ENCODE data around the gene ANKLE2.

Gene ANKLE2

DNA sequence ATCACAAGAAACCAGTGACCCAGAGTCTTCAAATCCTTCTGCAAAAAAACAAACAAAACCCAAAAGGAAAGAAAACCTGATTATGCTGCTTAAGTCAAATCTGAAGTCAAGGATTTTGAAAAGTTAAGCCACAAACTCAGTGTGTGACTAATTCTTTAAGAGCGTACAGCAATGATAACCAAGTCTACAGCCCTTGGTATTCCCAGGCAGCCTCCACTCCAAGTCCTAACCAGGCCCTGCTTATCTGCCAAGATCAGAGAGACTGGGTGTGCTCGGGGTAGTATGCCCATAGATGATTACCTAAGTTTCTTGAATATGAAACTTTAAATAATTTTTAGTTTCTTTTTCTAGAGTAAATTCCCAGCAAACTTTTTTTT is 37.9 kb downstream of the ANKLE2 start:
- H3K27me3 ChIP-seq (ENCODE audit: control insufficient read depth in 1 of 2, insufficient read depth in 2 of 2, low read length in 2 of 2) = no peaks in the 10 kb centered on the region
- peaks cover 45 to 84% of the 10 kb centered on the region in 2 donors for H3K36me3 ChIP-seq (ENCODE audit: control insufficient read depth in 1 of 2, insufficient read depth in 2 of 2, low read length in 2 of 2)
- no peaks in the 10 kb centered on the region for H3K9me3 ChIP-seq (ENCODE audit: control insufficient read depth in 1 of 2, low read length in 2 of 2)
- H3K9ac ChIP-seq (ENCODE audit: low read depth in 1 of 2, low read length in 2 of 2) = no peak overlapping the region
- H3K4me3 ChIP-seq (ENCODE audit: low read depth in 1 of 2, low read length in 2 of 2) = no peak overlapping the region
- no peak overlapping the region for H3K27ac ChIP-seq (ENCODE audit: low read depth, low read length)
- H3K4me1 ChIP-seq (ENCODE audit: control insufficient read depth in 1 of 2, insufficient read depth in 2 of 2, low read length in 2 of 2) = no peaks in the 10 kb centered on the region

DNA sequence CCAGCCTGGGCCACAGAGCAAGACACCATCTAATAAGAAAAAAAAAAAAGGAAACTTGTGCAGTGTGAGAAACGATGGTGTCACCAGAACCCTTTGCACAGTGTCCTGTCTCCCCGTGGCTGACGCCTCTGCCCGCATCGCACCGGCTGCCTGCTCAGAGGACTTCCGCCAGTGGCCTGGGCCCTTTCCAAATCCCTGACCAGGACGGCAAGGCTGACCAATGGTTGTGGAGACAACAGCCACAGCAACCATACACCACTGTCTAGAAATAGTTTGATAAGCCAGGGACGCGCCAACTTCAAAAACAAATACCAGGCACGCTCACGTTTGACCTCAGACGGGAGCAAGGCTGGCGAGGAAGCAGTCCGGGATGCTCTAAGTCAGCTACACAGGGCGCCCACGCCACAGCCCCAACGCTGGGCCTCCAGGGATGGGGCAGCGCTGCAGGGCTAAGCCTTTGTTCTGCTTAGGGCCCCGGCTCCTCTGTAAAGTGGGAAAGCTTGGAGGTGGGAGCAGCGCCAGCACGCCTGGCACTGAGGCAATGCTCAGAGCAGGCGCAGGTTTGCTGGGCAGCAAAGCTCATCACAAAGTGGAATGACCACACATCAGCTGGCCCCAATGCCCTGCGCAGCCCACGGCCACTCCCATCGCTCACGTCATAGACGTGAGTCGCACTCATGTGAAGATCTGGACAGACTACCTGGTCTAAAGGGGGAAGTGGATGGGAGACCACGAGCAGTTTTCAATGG is 38.4 kb downstream of the ANKLE2 start:
- Histone ChIP-seq H3K36me3 (ENCODE audit: control insufficient read depth in 1 of 2, insufficient read depth in 2 of 2, low read length in 2 of 2) (peaks cover 47 to 82% of the 10 kb centered on the region in 2 donors), H3K27me3 (ENCODE audit: control insufficient read depth in 1 of 2, insufficient read depth in 2 of 2, low read length in 2 of 2) (no peaks in the 10 kb centered on the region), H3K27ac (ENCODE audit: low read depth, low read length) (no peak overlapping the region), H3K4me3 (ENCODE audit: low read depth in 1 of 2, low read length in 2 of 2) (no peak overlapping the region), H3K9me3 (ENCODE audit: control insufficient read depth in 1 of 2, low read length in 2 of 2) (no peaks in the 10 kb centered on the region), H3K9ac (ENCODE audit: low read depth in 1 of 2, low read length in 2 of 2) (no peak overlapping the region), H3K4me1 (ENCODE audit: control insufficient read depth in 1 of 2, insufficient read depth in 2 of 2, low read length in 2 of 2) (no peaks in the 10 kb centered on the region)

DNA sequence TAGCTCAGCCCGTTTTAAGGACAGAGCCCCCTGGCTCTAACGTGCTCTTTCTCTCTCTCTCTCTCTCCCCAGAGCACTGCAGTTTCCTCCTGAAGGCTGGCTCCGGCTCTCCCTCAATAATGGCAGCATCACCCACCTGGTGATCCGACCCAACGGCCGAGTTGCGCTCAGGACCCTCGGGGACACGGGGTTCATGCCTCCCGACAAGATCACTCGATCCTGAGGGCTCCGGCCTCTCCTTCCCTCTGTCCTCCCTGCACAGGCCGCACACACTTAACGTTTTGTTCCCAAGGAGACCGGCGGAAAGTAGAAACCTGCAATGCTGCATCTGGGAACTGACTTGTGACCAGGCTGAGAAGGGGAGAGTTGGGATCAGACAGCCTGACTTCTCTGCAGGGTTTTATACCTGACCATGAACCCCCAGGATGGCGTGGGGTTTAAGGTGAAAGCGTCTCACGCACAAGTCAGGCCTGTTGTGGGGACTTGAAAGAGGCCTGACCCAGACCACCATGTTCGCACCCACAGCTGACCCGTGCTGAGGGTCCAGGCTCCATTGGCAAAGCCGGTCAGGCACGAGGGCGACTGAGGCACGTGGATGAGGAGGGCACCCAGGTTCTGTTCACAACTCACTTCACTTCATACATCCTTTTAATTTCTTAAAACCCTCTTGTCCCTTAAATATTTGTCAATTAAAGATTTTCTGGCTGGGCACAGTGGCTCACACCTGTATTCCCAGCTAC is 40.9 kb downstream of the ANKLE2 start:
- H3K9me3 ChIP-seq (ENCODE audit: control insufficient read depth in 1 of 2, low read length in 2 of 2) = no peaks in the 10 kb centered on the region
- H3K9ac ChIP-seq (ENCODE audit: low read depth in 1 of 2, low read length in 2 of 2) = no peak overlapping the region
- no peaks in the 10 kb centered on the region for H3K4me1 ChIP-seq (ENCODE audit: control insufficient read depth in 1 of 2, insufficient read depth in 2 of 2, low read length in 2 of 2)
- no peaks in the 10 kb centered on the region for H3K27me3 ChIP-seq (ENCODE audit: control insufficient read depth in 1 of 2, insufficient read depth in 2 of 2, low read length in 2 of 2)
- peaks cover 30 to 70% of the 10 kb centered on the region in 2 donors for H3K36me3 ChIP-seq (ENCODE audit: control insufficient read depth in 1 of 2, insufficient read depth in 2 of 2, low read length in 2 of 2)
- H3K4me3 ChIP-seq (ENCODE audit: low read depth in 1 of 2, low read length in 2 of 2) = no peak overlapping the region
- no peak overlapping the region for H3K27ac ChIP-seq (ENCODE audit: low read depth, low read length)

- Histone ChIP-seq H3K9me3 (ENCODE audit: control insufficient read depth in 1 of 2, low read length in 2 of 2) (no peaks in the 10 kb centered on the region), H3K9ac (ENCODE audit: low read depth in 1 of 2, low read length in 2 of 2) (no peak overlapping the region), H3K27me3 (ENCODE audit: control insufficient read depth in 1 of 2, insufficient read depth in 2 of 2, low read length in 2 of 2) (no peaks in the 10 kb centered on the region), H3K4me1 (ENCODE audit: control insufficient read depth in 1 of 2, insufficient read depth in 2 of 2, low read length in 2 of 2) (no peaks in the 10 kb centered on the region), H3K36me3 (ENCODE audit: control insufficient read depth in 1 of 2, insufficient read depth in 2 of 2, low read length in 2 of 2) (peaks cover 23 to 65% of the 10 kb centered on the region in 2 donors), H3K4me3 (ENCODE audit: low read depth in 1 of 2, low read length in 2 of 2) (no peak overlapping the region), H3K27ac (ENCODE audit: low read depth, low read length) (no peak overlapping the region)
These were observed 41.7 kb downstream of the ANKLE2 start for GRCh38 chr12:132719954-132720324.

DNA sequence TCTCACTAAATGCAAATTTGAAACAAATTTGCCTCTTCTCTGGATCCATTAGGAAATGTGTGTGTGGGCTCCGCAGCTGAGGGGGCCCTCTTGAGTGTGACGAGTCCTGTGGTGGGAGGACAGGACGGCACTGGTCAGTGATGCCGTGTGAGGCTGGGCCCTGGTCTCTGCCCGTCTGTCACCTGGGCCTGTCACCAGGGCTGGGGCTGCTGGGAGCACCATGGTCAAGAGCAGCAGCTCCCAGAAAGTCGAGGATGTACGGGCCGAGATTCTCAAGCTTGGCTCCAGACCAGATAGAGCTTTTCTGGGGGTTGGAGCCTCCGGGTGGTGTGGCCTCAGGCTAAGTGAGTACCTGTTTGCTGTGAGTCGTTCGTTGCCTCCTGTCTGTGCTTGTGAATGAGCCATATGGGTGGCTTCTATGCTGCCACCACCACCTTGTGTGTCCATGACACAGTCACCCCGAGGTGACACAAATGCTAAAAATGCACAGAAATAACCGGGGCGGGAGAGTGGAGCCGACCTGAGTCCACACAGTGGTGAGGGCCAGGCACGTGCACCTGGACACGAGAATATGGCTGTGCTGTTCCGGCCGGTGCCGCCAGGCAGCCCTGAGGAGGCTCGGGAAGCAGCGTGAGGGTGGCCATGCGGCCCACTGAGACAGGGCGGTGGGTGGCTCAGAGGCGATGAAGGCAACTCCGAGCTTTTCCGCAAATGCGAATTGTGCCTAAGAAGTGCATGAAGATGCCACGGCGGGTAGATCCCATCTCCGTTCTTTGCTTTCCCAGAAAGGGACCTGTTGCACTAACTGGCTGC is 42.3 kb downstream of the ANKLE2 start:
- Histone ChIP-seq H3K27ac (ENCODE audit: low read depth, low read length) (no peak overlapping the region), H3K36me3 (ENCODE audit: control insufficient read depth in 1 of 2, insufficient read depth in 2 of 2, low read length in 2 of 2) (peaks cover 17 to 63% of the 10 kb centered on the region in 2 donors)

GRCh38 chr12:132718644-132719043 is 43.0 kb downstream of the ANKLE2 start:
- Histone ChIP-seq H3K36me3 (ENCODE audit: control insufficient read depth in 1 of 2, insufficient read depth in 2 of 2, low read length in 2 of 2) (peaks cover 17 to 57% of the 10 kb centered on the region in 2 donors), H3K4me3 (ENCODE audit: low read depth in 1 of 2, low read length in 2 of 2) (no peak overlapping the region), H3K9me3 (ENCODE audit: control insufficient read depth in 1 of 2, low read length in 2 of 2) (no peaks in the 10 kb centered on the region), H3K27me3 (ENCODE audit: control insufficient read depth in 1 of 2, insufficient read depth in 2 of 2, low read length in 2 of 2) (no peaks in the 10 kb centered on the region), H3K4me1 (ENCODE audit: control insufficient read depth in 1 of 2, insufficient read depth in 2 of 2, low read length in 2 of 2) (no peaks in the 10 kb centered on the region), H3K27ac (ENCODE audit: low read depth, low read length) (no peak overlapping the region), H3K9ac (ENCODE audit: low read depth in 1 of 2, low read length in 2 of 2) (no peak overlapping the region)

More for the DNA sequence above, 42.3 kb downstream of the ANKLE2 start:
- Histone ChIP-seq H3K9me3 (ENCODE audit: control insufficient read depth in 1 of 2, low read length in 2 of 2) (no peaks in the 10 kb centered on the region), H3K9ac (ENCODE audit: low read depth in 1 of 2, low read length in 2 of 2) (no peak overlapping the region), H3K4me1 (ENCODE audit: control insufficient read depth in 1 of 2, insufficient read depth in 2 of 2, low read length in 2 of 2) (no peaks in the 10 kb centered on the region), H3K27me3 (ENCODE audit: control insufficient read depth in 1 of 2, insufficient read depth in 2 of 2, low read length in 2 of 2) (no peaks in the 10 kb centered on the region), H3K4me3 (ENCODE audit: low read depth in 1 of 2, low read length in 2 of 2) (no peak overlapping the region)

DNA sequence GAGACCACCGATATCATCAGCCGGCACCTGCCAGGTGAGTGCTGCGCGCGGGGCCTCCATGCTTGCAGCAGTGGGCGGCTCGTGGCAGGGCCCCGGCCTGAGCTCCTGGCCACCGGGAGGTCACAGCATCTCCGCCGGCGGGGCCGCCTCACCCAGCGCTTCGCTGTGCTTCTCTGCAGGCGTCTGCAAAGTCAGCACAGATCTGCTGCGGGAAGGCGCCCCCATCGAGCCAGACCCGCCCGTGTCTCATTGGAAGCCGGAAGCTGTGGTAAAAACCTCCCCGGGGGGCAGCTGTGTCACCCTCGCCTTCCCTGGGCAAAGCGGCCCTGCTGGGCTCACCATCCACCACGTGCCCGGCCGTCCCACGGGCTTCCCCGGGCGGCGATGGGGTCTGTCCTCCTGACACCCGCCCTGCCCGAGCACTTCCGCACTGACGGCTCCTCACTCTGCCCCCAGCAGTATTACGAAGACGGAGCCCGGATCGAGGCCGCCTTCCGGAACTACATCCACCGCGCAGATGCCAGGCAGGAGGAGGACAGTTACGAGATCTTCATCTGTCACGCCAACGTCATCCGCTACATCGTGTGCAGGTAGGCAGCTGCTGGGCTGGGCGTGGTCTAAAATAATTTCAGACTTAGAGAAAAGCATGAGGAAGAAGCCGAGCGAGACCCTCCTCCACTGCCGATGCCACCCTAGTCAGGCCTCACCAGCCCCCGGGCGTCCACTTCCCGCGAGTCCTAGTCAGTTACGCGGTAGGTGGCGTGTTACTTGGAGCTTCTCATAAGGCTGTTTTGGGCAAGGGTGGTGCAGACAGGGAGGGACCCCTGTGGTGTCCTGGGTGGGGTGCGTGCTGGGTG is 43.9 kb downstream of the ANKLE2 start:
- Histone ChIP-seq H3K27ac (ENCODE audit: low read depth, low read length) (no peak overlapping the region), H3K9me3 (ENCODE audit: control insufficient read depth in 1 of 2, low read length in 2 of 2) (no peaks in the 10 kb centered on the region), H3K27me3 (ENCODE audit: control insufficient read depth in 1 of 2, insufficient read depth in 2 of 2, low read length in 2 of 2) (no peaks in the 10 kb centered on the region), H3K4me3 (ENCODE audit: low read depth in 1 of 2, low read length in 2 of 2) (no peak overlapping the region), H3K4me1 (ENCODE audit: control insufficient read depth in 1 of 2, insufficient read depth in 2 of 2, low read length in 2 of 2) (no peaks in the 10 kb centered on the region), H3K9ac (ENCODE audit: low read depth in 1 of 2, low read length in 2 of 2) (no peak overlapping the region), H3K36me3 (ENCODE audit: control insufficient read depth in 1 of 2, insufficient read depth in 2 of 2, low read length in 2 of 2) (peaks cover 17 to 49% of the 10 kb centered on the region in 2 donors)

DNA sequence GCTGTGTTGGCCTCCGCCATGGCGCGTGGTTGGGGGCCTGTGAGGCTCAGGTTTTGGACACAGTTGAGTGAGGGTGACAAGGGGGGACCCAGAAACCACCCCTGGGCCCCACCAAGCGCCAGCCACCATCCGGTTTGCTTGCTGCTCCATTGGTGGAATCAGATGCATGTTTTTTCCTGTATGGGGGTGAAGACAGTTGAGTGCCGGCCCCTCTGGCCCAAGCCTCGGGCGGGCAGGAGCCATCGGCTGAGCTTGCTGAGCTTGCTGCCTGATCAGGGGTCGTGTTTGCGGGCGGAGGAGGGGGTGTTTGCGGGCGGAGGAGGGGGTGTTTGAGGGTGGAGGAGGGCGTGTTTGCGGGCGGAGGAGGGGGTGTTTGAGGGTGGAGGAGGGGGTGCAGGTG is 44.6 kb downstream of the ANKLE2 start:
- Histone ChIP-seq H3K9me3 (ENCODE audit: control insufficient read depth in 1 of 2, low read length in 2 of 2) (no peaks in the 10 kb centered on the region), H3K9ac (ENCODE audit: low read depth in 1 of 2, low read length in 2 of 2) (no peak overlapping the region), H3K36me3 (ENCODE audit: control insufficient read depth in 1 of 2, insufficient read depth in 2 of 2, low read length in 2 of 2) (peaks cover 17 to 49% of the 10 kb centered on the region in 2 donors), H3K27me3 (ENCODE audit: control insufficient read depth in 1 of 2, insufficient read depth in 2 of 2, low read length in 2 of 2) (no peaks in the 10 kb centered on the region), H3K27ac (ENCODE audit: low read depth, low read length) (no peak overlapping the region), H3K4me3 (ENCODE audit: low read depth in 1 of 2, low read length in 2 of 2) (no peak overlapping the region), H3K4me1 (ENCODE audit: control insufficient read depth in 1 of 2, insufficient read depth in 2 of 2, low read length in 2 of 2) (peaks cover 0 to under 1% of the 10 kb centered on the region in 2 donors)

DNA sequence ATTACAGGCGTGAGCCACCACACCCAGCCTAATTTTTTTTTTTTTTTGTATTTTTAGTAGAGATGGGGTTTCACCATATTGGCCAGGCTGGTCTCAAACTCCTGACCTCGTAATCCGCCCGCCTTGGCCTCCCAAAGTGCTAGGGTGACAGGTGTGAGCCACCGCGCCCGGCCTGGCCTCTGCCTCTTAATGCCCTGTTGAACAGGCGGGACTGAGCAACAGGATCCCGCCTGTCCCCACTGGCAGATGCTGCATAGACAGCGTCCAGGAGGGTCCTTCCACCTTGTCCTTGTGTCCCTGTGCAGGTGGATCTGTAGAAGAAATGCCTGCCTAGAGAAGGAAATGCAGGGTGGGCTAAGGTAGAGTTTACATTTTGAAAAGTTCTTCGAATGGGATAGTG is 45.3 kb downstream of the ANKLE2 start:
- peaks cover 14 to 44% of the 10 kb centered on the region in 2 donors for H3K36me3 ChIP-seq (ENCODE audit: control insufficient read depth in 1 of 2, insufficient read depth in 2 of 2, low read length in 2 of 2)
- H3K4me3 ChIP-seq (ENCODE audit: low read depth in 1 of 2, low read length in 2 of 2) = no peak overlapping the region
- peaks cover 0 to 6% of the 10 kb centered on the region in 2 donors for H3K4me1 ChIP-seq (ENCODE audit: control insufficient read depth in 1 of 2, insufficient read depth in 2 of 2, low read length in 2 of 2)
- no peaks in the 10 kb centered on the region for H3K27me3 ChIP-seq (ENCODE audit: control insufficient read depth in 1 of 2, insufficient read depth in 2 of 2, low read length in 2 of 2)
- no peaks in the 10 kb centered on the region for H3K9me3 ChIP-seq (ENCODE audit: control insufficient read depth in 1 of 2, low read length in 2 of 2)
- no peak overlapping the region for H3K27ac ChIP-seq (ENCODE audit: low read depth, low read length)
- H3K9ac ChIP-seq (ENCODE audit: low read depth in 1 of 2, low read length in 2 of 2) = no peak overlapping the region
